AG04450 (cell line): Measurements from ENCODE around the gene SELE. TPM values are rescaled to one million over a fixed set of nuclear protein-coding genes. Genes with fewer than 3 reads are reported as not detected.
A peak's percentile ranks its signal among the peaks of the same experiment; 100 is the strongest.

Experiments used
- CTCF ChIA-PET: fragments of 300-600, 350-600 bp; formaldehyde crosslinking; extraction: SDS; loops from one replicate; lab custom pipeline; 2022; ENCODE audit warnings: antibody characterized with exemption, inconsistent platforms; lab: Charles Lee
- POLR2A ChIA-PET: fragments of 350-600 bp; formaldehyde crosslinking; extraction: SDS; loops from one replicate; lab custom pipeline; 2021; ENCODE audit warnings: antibody characterized with exemption, inconsistent platforms; lab: Yijun Ruan, JAX
- DNase-seq: peaks from one replicate; pipeline ENCODE4 v3.0.0-alpha.2; 2011; ENCODE audit warnings: low read depth, low spot score
- H3K27ac ChIP-seq: one replicate; pipeline ENCODE4 v1.5.1; 2012; ENCODE audit warnings: low read depth, low read length, control low read depth
- H3K27me3 ChIP-seq: one replicate; pipeline ENCODE4 v1.6.0; 2012; ENCODE audit warnings: low read length; ENCODE audit not compliant: control insufficient read depth, insufficient read depth
- H3K4me3 ChIP-seq: 2 replicates; pipeline ENCODE4 v1.5.1; 2011; ENCODE audit warnings: mild to moderate bottlenecking, low read depth, low read length, control low read depth
- H3K9me3 ChIP-seq: 2 replicates; pipeline ENCODE4 v1.5.1; 2012; ENCODE audit warnings: low read length; ENCODE audit not compliant: control insufficient read depth, insufficient read depth
- CTCF ChIP-seq: IDR thresholded peaks from 2 replicates; pipeline ENCODE4 v1.5.1; 2011; ENCODE audit warnings: low read depth, low read length, control low read depth, inconsistent platforms
- polyA plus RNA-seq: library from polyadenylated mRNA; depleted of rRNA; stranded (reverse); fragments of >200 nt; gene quantifications from 2 replicates; pipeline ENCODE4 v1.2.3, GENCODE V29; 2011

The SELE gene
- polyA plus RNA-seq, 1 experiment: not detected

- H3K9me3 ChIP-seq: no peaks in the 10 kb centered on the region
- H3K27ac ChIP-seq: no peak overlapping the region
- ChIA-PET POLR2A (no interaction called here), CTCF (interaction anchor here (0.7 to 2.1 kb wide), 16 partner anchors 8 to 1109 kb away, joined by 3 to 15 read pairs (median 4); partner anchors contain the start of gene CCDC181)
- no peak for DNase-seq
- H3K27me3 ChIP-seq: no peaks in the 10 kb centered on the region
- no peak for TF ChIP-seq CTCF
- H3K4me3 ChIP-seq: no peak overlapping the region
Observed at GRCh38 chr1:169712309-169712631, 21.6 kb downstream of the SELE start.

GRCh38 chr1:169711469-169712308, 22.2 kb downstream of the SELE start, which contains the start of gene SELL:
Gene SELL (minus strand): TSS chr1:169711620. CDS start chr1:169711498, 122 bp downstream.
- CTCF ChIA-PET: interaction anchor here (0.6 to 2.1 kb wide), 17 partner anchors 9 to 1108 kb away, joined by 3 to 15 read pairs (median 4); partner anchors contain the start of gene CCDC181
- H3K27ac ChIP-seq: no peak within 1 kb of the TSS
- peak; percentile 26 for DNase-seq
- H3K27me3 ChIP-seq: no peaks in the 10 kb centered on the region
- peak within 1 kb of the TSS; percentile 42 for H3K4me3 ChIP-seq
- TF ChIP-seq CTCF: peak; percentile 88
- no peaks in the 10 kb centered on the region for H3K9me3 ChIP-seq
- POLR2A ChIA-PET: no interaction called here

GRCh38 chr1:169708647-169709046, 25.2 kb downstream of the SELE start:
- POLR2A ChIA-PET: no interaction called here
- H3K27me3 ChIP-seq: no peaks in the 10 kb centered on the region
- no peak for DNase-seq
- H3K9me3 ChIP-seq: no peaks in the 10 kb centered on the region
- no peak overlapping the region for H3K27ac ChIP-seq
- CTCF ChIA-PET: no interaction called here
- no peak for TF ChIP-seq CTCF
- no peak overlapping the region for H3K4me3 ChIP-seq

- no peak for TF ChIP-seq CTCF
- Histone ChIP-seq H3K4me3 (no peak overlapping the region), H3K27me3 (no peaks in the 10 kb centered on the region), H3K9me3 (no peaks in the 10 kb centered on the region), H3K27ac (no peak overlapping the region)
- ChIA-PET POLR2A (no interaction called here), CTCF (no interaction called here)
- no peak for DNase-seq
Observed at GRCh38 chr1:169707912-169708604, 25.8 kb downstream of the SELE start.

GRCh38 chr1:169704797-169705196, 29.1 kb downstream of the SELE start:
- H3K27me3 ChIP-seq: no peaks in the 10 kb centered on the region
- no peak for TF ChIP-seq CTCF
- no peak for DNase-seq
- H3K27ac ChIP-seq: no peak overlapping the region
- ChIA-PET CTCF (no interaction called here), POLR2A (no interaction called here)
- H3K4me3 ChIP-seq: no peak overlapping the region
- no peaks in the 10 kb centered on the region for H3K9me3 ChIP-seq
